GM19397 (cell line): ENCODE measurements around the gene CFAP299.
"Not testable (repeated sequence)": the region's sequence is repeated elsewhere in the genome, so short reads cannot be mapped to it uniquely, and the experiment has no call there.

Experiments used
- ATAC-seq: cut with Tn5 transposase; IDR thresholded peaks from one replicate; pipeline ENCODE4 v1.9.1; 2021; ENCODE audit warnings: mild to moderate bottlenecking, moderate library complexity; ENCODE audit not compliant: unreplicated experiment

The CFAP299 gene

DNA sequence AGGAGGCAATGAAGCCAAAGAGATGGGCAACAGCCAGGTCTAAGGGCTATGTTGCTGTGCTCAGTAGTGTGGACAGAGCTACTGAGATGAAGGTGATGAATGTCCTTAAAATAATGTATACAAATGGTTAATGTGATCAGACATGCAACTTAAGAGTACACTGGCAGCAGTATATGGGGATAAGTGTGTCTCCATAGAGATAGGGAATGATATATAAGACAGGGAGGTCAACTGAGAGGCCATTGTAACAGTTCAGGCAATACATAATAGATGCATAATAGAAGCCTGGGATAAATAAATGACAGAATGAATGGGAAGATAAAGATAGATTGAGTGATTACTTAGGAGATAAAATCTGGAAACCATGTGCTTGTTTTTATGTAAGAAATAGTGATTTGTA is 250.0 kb downstream of the CFAP299 start:
- no peak for ATAC-seq

DNA sequence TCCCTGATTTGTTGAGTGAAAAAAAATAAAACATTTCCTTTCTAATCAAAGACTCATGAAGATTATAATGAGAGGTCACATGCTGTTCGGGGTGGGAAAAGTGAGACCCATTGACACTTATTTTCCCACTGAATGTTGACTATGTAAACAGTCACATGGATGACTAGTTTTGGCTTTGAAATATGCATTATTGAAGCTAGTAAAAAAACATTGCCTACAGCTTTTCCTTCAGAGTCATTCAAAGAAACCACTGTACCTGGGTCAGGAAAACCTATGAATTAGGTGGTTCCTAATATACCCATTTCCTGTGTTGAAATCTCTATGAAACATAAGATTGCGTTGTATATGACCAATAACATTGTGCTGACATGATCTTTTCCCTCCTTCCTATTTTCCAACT is 251.2 kb downstream of the CFAP299 start:
- ATAC-seq = no peak

DNA sequence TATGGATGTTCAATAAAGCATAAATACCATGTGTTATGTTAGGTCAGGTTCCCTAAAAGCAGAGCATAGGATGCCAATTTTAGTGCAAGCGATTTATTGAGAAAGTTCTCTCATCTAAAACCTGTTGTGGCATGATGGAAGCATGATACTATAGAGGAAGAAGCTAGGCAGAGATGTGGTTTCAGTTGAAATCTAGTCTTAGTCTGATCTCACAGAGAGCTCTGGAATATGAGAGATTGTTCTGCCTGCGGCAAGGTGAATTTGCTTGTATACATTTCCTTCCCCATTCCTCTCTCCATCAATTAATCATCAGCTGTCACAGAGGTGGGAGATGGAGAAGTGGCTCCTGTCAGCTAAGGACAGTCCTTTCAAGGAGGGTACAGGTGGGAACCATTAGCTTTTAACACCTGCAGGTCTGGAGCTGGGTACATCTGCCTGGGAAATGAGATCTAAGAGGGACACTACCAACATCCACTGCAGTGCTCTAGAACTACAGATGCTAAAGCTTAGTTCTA is 252.4 kb downstream of the CFAP299 start:
- ATAC-seq = no peak

DNA sequence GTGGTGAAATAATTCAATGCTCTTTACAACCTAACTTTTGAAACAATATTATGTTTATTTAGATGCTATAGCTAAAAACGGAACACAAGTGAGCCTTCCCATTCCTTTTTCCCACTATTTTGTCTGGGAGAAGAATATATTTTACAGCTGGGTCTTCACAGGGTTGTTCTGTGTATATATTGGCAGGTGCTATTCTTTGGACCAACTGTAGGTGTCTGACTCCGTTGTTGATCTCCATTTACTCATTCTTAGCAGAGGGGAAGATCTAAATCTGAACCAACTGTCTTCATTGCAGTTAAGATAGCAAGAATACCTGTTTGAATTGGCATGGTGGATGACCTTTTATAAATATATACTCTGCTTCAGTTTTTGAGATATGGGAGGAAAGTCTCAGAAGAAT is 257.4 kb downstream of the CFAP299 start:
- ATAC-seq = no peak

DNA sequence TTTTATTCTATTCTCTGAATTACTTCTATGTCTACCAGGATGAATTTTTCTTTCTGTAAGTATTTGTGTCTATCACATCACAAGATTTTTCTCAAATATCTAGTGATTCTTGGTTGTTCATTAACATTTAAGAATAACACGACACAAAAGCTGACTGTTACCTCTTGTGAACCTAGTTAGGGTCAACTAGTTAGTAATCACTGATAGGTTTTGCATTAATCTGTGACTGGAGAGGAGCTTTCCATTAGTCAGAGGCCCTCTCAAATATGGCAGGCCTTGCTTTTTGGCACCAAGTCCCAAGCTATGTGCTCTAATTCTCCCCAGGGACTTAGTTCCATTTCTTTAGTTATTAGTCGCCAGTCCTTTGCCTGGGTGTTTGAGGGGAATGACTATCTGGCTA is 259.2 kb downstream of the CFAP299 start:
- ATAC-seq = no peak

DNA sequence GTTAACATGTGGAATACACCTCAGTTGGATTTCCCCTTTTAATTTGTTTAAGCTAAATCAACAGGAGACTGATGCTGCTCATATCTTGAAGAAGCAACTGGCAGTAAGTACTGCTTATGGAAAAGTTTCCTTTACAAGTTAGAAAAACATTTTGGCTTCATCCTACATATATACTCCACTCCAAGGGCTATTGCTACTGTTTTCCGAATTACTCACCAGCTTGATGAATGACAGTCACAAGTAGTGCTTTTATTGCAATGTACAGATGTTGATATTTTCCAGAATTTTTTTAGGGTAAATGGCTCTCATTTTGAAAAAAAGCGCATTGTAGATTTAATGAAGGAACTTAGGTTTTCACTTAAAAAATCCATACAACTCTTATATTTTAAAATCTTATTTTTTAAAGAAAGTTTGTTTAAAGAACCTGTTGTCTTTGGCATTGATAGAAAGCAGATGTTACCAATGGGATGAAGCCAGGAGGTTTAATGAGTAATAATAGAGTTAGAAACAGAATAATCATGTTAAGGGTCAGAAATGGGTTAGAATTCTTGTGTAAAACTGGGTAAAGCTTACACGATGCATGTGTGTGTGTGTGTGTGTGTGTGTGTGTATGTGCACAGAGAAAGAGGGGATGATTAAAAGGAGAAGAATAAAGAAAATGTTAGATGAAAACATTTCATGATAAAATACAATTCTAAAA is 272.9 kb downstream of the CFAP299 start:
- no peak for ATAC-seq

DNA sequence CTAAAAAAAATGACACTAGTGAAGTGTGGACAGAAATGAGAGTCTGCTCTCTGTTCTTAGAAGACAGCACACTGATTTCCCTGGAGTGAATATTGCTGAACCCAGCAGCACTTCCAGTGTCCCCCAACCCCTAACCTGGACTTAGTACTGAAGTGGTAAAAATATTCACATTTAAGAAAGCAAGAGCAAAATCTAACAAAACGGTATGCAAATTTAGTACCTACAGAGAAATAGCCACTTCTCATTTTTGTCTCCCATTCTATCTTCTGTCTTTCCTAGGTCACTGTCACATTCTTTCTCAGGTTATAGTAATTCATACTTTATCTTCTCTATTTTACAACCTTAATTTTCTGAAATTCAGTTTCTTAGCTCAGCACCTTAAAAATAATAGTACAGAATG is 274.7 kb downstream of the CFAP299 start:
- no peak for ATAC-seq

DNA sequence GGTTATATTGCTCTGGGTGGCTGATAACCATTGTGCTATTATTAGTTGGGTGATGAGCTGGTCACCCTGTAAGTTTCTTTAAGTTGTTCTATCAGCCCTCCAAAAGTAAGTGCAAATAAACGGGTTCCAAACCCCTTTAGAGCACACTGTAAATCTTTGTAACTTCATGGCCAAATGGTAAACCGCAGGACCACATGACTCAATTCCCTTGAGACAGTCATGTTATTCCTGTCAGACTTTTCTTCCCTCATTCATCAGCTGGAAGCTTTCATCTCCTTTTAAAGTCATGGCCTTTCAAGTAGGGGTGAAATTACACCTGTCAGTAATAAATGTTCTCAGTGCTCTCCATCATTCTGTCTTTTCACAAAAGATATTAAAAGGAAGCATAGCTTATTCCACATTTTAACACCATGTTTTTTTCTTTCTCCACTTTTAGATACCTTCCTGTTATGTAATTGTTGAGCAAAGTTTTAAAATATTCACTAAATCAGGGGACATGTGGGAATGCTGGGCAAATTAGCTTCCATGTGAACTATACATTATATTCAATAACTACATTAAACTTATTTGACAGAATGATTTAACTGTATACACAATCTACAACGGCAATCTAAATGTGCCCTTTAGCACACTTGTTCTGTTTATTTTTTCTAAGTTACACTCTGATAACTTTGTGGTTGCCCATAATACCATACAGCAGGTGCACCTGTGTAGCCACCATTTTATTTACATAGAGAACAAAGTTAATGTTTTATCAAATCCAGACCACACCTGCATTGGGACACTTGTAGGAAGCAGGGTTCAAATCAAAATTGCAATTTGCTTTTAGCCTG is 275.5 kb downstream of the CFAP299 start:
- ATAC-seq = peak; percentile 84

DNA sequence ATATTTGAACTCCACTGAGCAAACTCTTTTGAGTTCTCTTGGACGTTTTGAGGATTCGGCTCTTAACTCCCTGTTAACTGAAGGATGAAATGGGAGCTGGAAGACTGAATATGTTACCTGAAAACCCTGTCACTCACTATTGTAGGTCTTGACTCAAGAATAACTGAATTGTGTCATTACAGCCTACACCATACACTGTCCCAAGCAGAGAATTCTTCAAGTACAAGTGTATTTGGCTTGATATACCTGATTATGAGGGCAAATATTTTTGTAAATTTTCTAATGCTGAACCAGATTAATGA is 276.1 kb downstream of the CFAP299 start:
- ATAC-seq = peak; percentile 19

DNA sequence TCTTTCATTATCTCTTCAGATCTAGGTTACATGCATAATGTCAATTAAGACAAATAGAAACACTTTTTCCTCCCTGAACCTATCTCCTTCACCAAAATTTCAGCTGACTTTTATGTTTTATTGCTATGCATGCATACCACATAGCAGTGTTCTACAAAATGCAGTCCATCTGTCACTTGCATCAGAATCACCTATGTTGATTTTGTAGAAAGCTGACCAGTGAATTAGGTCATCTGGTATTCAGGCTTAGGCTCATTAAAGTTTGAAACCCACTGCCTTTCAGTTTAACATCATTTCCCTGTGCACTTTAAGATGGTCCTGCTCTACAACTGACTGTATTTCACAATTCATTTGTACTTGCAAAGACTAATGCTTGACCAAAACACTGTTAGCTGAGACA is 277.9 kb downstream of the CFAP299 start:
- no peak for ATAC-seq

DNA sequence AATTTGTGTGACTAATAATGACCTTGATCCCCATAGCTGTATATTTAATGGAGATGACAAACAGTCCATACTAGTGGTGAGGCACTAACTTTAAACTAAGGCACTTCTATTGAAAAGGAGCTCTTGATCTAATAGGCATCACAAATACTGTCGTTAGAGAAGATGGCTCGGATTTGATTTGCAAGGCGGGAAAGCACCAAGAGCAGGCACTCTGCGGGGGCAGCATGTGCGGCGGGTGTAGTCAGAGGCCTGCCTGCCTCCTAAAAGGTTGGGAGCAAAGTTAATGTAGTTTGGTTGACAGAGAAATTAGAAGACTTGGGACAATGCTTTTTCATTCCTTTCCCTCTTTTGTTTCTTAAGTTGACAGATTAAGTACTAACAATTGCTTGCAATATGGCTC is 278.8 kb downstream of the CFAP299 start:
- ATAC-seq = no peak

DNA sequence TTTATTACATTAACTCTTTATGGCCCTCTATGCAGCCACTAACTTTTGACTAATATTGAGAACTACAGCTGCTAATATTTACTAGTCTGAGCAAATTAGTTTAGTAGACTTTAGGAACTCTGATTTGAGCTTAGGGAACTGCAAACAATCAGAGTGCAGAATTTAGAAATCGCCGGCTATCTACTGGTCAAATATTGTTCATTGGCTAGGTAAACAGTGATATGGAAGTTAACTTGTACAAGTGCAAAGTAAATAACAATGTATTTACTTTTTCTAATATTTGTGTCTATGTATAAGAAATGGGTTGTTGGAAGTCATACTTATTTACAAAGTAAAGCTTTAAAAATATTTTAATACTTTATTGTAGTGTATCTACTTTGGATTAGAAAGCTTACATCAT is 279.6 kb downstream of the CFAP299 start:
- no peak for ATAC-seq

DNA sequence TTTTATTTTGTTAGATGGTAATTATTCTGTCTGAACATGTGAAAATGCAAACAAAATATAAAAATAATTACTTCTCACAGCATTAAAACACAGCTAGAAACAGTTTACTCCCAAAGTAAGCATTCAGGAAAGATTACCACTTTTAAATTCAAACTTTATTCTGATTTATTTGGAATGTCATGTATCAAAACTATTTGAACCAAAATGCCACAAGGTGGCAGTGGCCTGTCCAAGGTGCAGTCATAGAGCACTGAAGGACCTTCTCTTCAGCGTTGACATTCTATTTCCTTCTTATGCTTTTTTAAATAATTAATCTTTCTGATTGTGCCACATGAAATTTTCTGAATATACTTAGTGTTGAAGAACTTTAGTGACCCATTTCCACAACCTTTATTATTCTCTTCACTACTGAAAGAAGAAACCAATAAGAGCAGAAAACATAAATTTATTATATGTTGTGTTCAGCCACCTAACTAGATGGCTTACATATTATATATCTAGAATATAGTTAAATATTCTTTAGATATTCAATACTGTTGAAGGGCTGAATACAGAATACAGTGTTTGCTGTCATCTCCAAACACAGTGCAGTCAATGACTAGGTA is 283.6 kb downstream of the CFAP299 start:
- no peak for ATAC-seq

DNA sequence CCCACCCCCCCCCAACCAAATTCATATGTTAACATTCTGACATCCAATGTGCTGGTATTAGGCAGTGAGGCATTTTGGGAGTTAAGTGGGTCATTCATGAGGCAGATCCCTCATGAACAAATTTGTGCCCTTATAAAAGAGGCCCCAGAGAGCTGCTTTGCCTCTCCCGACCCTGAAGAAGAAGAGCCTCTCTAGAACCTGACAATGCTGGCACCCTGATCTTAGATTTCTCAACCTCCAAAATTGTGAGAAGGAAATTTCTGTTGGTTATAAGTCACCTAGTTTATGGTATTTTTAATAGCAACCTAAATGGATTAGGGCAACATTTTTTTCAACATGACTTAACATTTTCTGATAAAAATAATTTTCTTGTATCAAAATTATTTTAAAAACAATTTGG is 296.3 kb downstream of the CFAP299 start:
- no peak for ATAC-seq

DNA sequence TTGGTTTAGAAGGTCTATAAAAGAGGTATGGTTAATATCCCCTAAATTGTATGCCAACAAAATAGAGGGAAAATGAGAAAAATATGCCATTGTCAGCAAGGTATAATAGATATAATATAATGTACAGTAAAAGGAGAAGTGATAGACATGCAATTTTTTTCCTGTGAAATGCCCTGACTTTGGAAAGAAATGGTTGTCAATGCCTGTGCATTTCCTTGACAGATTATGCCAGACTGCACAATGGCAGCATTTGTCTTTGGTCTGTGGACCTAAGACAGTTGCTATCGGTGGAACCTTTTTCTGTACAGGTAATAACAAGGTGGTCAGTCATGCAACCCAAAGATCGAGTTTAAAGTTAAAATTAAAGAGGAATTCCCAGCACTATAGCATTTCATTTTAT is 301.7 kb downstream of the CFAP299 start:
- no peak for ATAC-seq

DNA sequence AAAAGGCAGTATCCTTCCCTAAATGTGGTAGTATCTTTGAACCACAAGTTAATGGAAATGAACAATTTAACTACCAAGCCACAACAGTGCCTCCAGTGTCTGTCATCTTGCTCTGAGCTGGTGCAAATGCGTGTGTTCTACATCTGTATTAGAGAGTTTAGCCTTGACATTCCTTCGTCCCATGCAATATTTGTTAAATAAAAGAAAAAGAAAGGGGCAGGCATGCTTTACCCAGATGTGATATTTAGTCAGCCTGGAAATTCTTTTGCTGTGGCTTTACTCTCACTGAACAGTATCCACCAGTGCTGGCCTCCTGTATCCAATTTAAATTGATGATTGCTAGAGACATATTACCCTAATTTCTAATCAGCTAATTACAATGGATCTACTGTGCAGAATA is 310.5 kb downstream of the CFAP299 start:
- no peak for ATAC-seq

DNA sequence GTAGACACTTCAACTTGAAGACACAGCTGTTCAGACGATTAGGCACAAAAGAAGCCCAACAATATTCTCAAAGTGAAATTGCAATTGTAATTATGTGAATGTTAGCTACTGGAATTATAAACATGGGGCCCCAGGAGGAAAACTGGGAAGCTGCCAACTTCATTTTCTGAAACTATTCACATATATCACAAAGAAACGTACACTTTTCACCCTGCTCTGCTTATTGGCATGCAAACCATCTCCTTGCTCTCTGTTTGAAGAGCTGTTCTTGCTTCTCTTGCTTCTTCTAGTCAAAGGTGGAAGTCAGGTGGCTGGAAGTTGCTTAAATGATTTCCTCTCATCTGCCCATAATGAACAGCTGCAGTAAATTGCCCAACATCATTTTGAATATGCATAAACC is 320.1 kb downstream of the CFAP299 start:
- no peak for ATAC-seq

DNA sequence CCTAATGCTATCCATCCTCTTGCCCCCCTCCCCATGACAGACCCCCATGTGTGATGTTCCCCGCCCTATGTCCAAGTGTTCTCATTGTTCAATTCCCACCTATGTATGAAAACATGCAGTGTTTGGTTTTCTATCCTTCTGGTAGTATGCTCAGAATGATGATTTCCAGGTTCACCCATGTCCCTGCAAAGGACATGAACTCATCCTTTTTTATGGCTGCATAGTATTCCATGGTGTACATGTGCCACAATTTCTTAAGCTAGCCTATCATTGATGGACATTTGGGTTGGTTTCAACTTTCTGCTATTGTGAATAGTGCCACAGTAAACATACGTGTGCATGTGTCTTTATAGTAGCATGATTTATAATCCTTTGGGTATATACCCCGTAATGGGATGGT is 334.6 kb downstream of the CFAP299 start:
- ATAC-seq = not testable (repeated sequence)

DNA sequence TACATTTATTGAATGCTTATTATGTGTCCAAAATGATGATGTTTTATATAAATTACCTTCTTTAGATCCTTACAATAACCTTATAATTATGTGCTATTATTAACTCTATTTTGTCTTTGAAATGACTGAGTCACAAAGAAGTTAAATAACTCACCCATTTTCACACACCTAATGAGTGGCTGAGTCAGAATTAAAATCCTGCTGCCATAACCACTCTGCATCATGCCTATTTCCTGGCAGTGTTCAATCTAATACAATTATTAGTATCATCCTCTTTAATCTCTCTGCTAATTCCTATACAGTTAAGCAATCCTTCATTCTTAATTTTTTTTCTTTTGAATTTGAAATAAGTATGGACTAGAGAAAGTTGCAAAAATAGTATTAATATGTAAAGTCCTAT is 342.9 kb downstream of the CFAP299 start:
- ATAC-seq = no peak

DNA sequence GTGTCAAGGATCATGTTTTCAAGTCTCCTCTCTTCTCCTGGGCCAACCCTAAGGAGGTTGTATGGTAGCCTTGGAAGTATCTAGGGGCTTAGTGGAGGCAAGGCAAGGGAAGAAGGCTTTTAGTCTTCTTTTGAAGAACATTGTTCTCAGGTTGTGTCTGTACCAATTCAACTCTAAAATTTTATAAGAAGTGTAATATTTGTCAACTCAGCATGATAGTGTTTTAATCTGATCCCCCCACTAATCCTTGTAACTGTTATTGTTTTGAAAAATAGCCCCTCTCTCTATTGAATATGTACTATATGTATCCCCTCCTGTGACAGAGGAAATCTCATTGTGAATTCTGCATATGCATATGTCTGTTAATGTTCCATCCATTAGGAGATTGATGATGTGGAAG is 345.4 kb downstream of the CFAP299 start:
- no peak for ATAC-seq

DNA sequence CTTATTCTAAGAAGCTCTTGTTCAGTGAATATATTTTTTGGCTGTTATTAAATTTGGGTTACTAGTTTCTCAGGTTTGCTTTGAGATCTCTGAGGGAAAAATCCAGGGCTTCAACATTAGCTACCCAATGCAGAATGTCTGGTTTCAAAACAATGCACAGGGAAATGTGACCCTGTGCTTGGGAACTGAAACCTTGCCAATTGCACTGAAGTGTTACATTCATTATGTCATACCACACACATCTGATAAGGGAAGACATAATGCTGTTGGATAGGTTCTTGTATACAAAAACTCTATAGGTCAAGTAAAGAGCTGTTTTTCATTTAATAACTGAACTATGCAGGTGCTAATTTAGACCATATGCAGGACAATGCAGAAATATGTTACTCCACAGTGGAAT is 349.7 kb downstream of the CFAP299 start:
- no peak for ATAC-seq

DNA sequence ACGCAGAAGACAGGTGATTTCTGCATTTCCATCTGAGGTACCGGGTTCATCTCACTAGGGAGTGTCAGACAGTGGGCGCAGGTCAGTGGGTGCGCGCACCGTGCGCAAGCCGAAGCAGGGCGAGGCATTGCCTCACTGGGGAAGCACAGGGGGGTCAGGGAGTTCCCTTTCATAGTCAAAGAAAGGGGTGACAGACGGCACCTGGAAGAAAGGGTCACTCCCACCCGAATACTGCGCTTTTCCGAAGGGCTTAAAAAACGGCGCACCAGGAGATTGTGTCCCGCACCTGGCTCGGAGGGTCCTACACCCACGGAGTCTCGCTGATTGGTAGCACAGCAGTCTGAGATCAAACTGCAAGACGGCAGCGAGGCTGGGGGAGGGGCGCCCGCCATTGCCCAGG is 352.2 kb downstream of the CFAP299 start:
- ATAC-seq = not testable (repeated sequence)
